ENCODE measurements around the gene PSIP1. TPM values are rescaled to one million over a fixed set of nuclear protein-coding genes. Genes with fewer than 3 reads are reported as not detected.
A peak's percentile ranks its signal among the peaks of the same experiment; 100 is the strongest.

The PSIP1 gene
- total and polyA plus RNA-seq, 2 donors (not counting 1 experiment from before 2014, with no cell fraction given), result 19.7 to 124 TPM

- Mint-ChIP-seq H3K9me3 (ENCODE audit: insufficient read depth) (no peaks in the 10 kb centered on the region), H3K4me3 (no peak overlapping the region), H3K27me3 (no peaks in the 10 kb centered on the region), H3K4me1 (peaks cover 24% of the 10 kb centered on the region), H3K27ac (no peak overlapping the region)
- intact Hi-C loops (cut with micrococcal nuclease), result no loop called here
- H4K20me1 ChIP-seq (ENCODE audit: control insufficient read depth, insufficient read depth, low read length, poor library complexity, severe bottlenecking), result peaks cover 36% of the 10 kb centered on the region
- H3K27ac ChIP-seq (ENCODE audit: low read length in 2 of 2), result no peak overlapping the region
- no peak overlapping the region for H3K9ac ChIP-seq (ENCODE audit: low read length)
- ChIA-PET CTCF (interaction anchor here (1.2 kb wide), 1 partner anchor 11 kb away, joined by 3 read pairs; the partner anchor contains the start of gene SNAPC3), POLR2A (interaction anchor here (0.7 kb wide), 1 partner anchor 15 kb away, joined by 3 read pairs; no protein-coding TSS in a partner anchor)
- H3K27me3 ChIP-seq (replicated peaks in 1 of 4; ENCODE audit: control extremely low read depth in 1 of 4, control insufficient read depth in 3 of 4, insufficient read depth in 4 of 4, low read length in 3 of 4), result no peaks in the 10 kb centered on the region
- DNase-seq (no peak), ATAC-seq (ENCODE audit: low read depth) (no peak)
- peaks cover 0 to 5% of the 10 kb centered on the region in 2 donors for H3K4me1 ChIP-seq (ENCODE audit: control insufficient read depth in 2 of 2, insufficient read depth in 2 of 2, low read length in 2 of 2)
- no CpG with 5 or more reads among the region's 4 CpGs for WGBS (ENCODE audit: insufficient coverage)
- TF ChIP-seq CTCF (IDR thresholded peaks at IDR 0.05) (no peak), EZH2 (IDR thresholded peaks at IDR 0.05; ENCODE audit: borderline replicate concordance, insufficient read depth, low read depth, low read length, poor library complexity, severe bottlenecking) (no peak)
- H3K79me2 ChIP-seq (ENCODE audit: control insufficient read depth, insufficient read depth, low read length), result peaks cover 90% of the 10 kb centered on the region
- H3K36me3 ChIP-seq (replicated peaks in 1 of 2; ENCODE audit: control extremely low read depth in 1 of 2, control insufficient read depth in 1 of 2, extremely low read depth in 1 of 2, insufficient read depth in 2 of 2, low read length in 1 of 2), result peaks cover 3 to 48% of the 10 kb centered on the region in 2 experiments
- H2AFZ ChIP-seq (ENCODE audit: insufficient read depth, low read depth, low read length, poor library complexity, severe bottlenecking), result no peak overlapping the region
- H3K4me3 ChIP-seq (ENCODE audit: control extremely low read depth in 1 of 5, extremely low read depth in 1 of 5, insufficient read depth in 1 of 5, low read depth in 2 of 5, low read length in 4 of 5), result no peak overlapping the region
- H3K9me3 ChIP-seq (ENCODE audit: control extremely low read depth in 1 of 3, control insufficient read depth in 2 of 3, insufficient read depth in 1 of 3, low read length in 2 of 3), result no peaks in the 10 kb centered on the region
- H3K4me2 ChIP-seq (replicated peaks; ENCODE audit: low read depth, low read length, poor library complexity, severe bottlenecking), result no peak overlapping the region
Observed at GRCh38 chr9:15433191-15433590, 77.6 kb downstream of the PSIP1 start.

- WGBS (ENCODE audit: insufficient coverage), result no CpG with 5 or more reads among the region's 5 CpGs
- Mint-ChIP-seq H3K4me1 (peaks cover 30% of the 10 kb centered on the region), H3K27ac (peak overlapping the region; percentile 42), H3K4me3 (no peak overlapping the region), H3K27me3 (no peaks in the 10 kb centered on the region), H3K9me3 (ENCODE audit: insufficient read depth) (no peaks in the 10 kb centered on the region)
- Histone ChIP-seq H3K27ac (ENCODE audit: low read length in 2 of 2) (no peak overlapping the region), H3K27me3 (replicated peaks in 1 of 4; ENCODE audit: control extremely low read depth in 1 of 4, control insufficient read depth in 3 of 4, insufficient read depth in 4 of 4, low read length in 3 of 4) (no peaks in the 10 kb centered on the region), H3K36me3 (replicated peaks in 1 of 2; ENCODE audit: control extremely low read depth in 1 of 2, control insufficient read depth in 1 of 2, extremely low read depth in 1 of 2, insufficient read depth in 2 of 2, low read length in 1 of 2) (peaks cover 3 to 45% of the 10 kb centered on the region in 2 experiments), H3K4me2 (replicated peaks; ENCODE audit: low read depth, low read length, poor library complexity, severe bottlenecking) (no peak overlapping the region), H3K9me3 (ENCODE audit: control extremely low read depth in 1 of 3, control insufficient read depth in 2 of 3, insufficient read depth in 1 of 3, low read length in 2 of 3) (no peaks in the 10 kb centered on the region), H3K4me3 (ENCODE audit: control extremely low read depth in 1 of 5, extremely low read depth in 1 of 5, insufficient read depth in 1 of 5, low read depth in 2 of 5, low read length in 4 of 5) (no peak overlapping the region), H2AFZ (ENCODE audit: insufficient read depth, low read depth, low read length, poor library complexity, severe bottlenecking) (no peak overlapping the region), H3K4me1 (ENCODE audit: control insufficient read depth in 2 of 2, insufficient read depth in 2 of 2, low read length in 2 of 2) (peaks cover 15 to 16% of the 10 kb centered on the region in 2 donors), H3K9ac (ENCODE audit: low read length) (no peak overlapping the region), H4K20me1 (ENCODE audit: control insufficient read depth, insufficient read depth, low read length, poor library complexity, severe bottlenecking) (peaks cover 39% of the 10 kb centered on the region), H3K79me2 (ENCODE audit: control insufficient read depth, insufficient read depth, low read length) (peaks cover 89% of the 10 kb centered on the region)
- ATAC-seq (ENCODE audit: low read depth), result no peak
- TF ChIP-seq EZH2 (IDR thresholded peaks at IDR 0.05; ENCODE audit: borderline replicate concordance, insufficient read depth, low read depth, low read length, poor library complexity, severe bottlenecking), result no peak
- no peak for TF ChIP-seq CTCF (IDR thresholded peaks at IDR 0.05)
- POLR2A ChIA-PET, result no interaction called here
- DNase-seq, result no peak
- CTCF ChIA-PET, result interaction anchor here (0.8 to 1.8 kb wide), 2 partner anchors 50 to 124 kb away, joined by 3 read pairs; partner anchors contain the start of gene TTC39B
- intact Hi-C loops (cut with micrococcal nuclease), result no loop called here
Observed at GRCh38 chr9:15430920-15431844, 79.6 kb downstream of the PSIP1 start.

All from B cell (primary cell).